ENCODE data around the gene NAIF1. TPM values are rescaled to one million over a fixed set of nuclear protein-coding genes. Genes with fewer than 3 reads are reported as not detected.
"Not testable (repeated sequence)": the region's sequence is repeated elsewhere in the genome, so short reads cannot be mapped to it uniquely, and the experiment has no call there.

The NAIF1 gene
- 6.5 and 12.5 TPM in 2 replicates for total RNA-seq

GRCh38 chr9:128066713-128067644, at the start of gene NAIF1:
Gene NAIF1, minus strand, starts transcription at chr9:128067320. Its CDS starts 219 bp downstream, at chr9:128067101.
- peak; percentile 100 for DNase-seq (ENCODE audit: low read depth in 2 of 2)

- DNase-seq (ENCODE audit: low read depth in 2 of 2), result no peak
Observed at GRCh38 chr9:128116104-128117083, 49.3 kb upstream of the NAIF1 start.

- no peak for DNase-seq (ENCODE audit: low read depth in 2 of 2)
Observed at GRCh38 chr9:128115187-128116103, 48.3 kb upstream of the NAIF1 start.

GRCh38 chr9:128114326-128115186, 47.4 kb upstream of the NAIF1 start:
- no peak for DNase-seq (ENCODE audit: low read depth in 2 of 2)

GRCh38 chr9:128113526-128114325, 46.6 kb upstream of the NAIF1 start:
- no peak for DNase-seq (ENCODE audit: low read depth in 2 of 2)

GRCh38 chr9:128111726-128112125, 44.6 kb upstream of the NAIF1 start:
- not testable (repeated sequence) for DNase-seq (ENCODE audit: low read depth in 2 of 2)

GRCh38 chr9:128109050-128109709, 42.1 kb upstream of the NAIF1 start:
- DNase-seq (ENCODE audit: low read depth in 2 of 2), result no peak

- no peak for DNase-seq (ENCODE audit: low read depth in 2 of 2)
Observed at GRCh38 chr9:128108269-128109049, 41.3 kb upstream of the NAIF1 start.

GRCh38 chr9:128107468-128108268, 40.5 kb upstream of the NAIF1 start:
- no peak for DNase-seq (ENCODE audit: low read depth in 2 of 2)

- no peak for DNase-seq (ENCODE audit: low read depth in 2 of 2)
Observed at GRCh38 chr9:128106940-128107467, 39.9 kb upstream of the NAIF1 start.

GRCh38 chr9:128106181-128106939, 39.2 kb upstream of the NAIF1 start:
- no peak for DNase-seq (ENCODE audit: low read depth in 2 of 2)

GRCh38 chr9:128105538-128106175, 38.5 kb upstream of the NAIF1 start:
- no peak for DNase-seq (ENCODE audit: low read depth in 2 of 2)

- peak; percentile 44 to 59 for DNase-seq (ENCODE audit: low read depth in 2 of 2)
Observed at GRCh38 chr9:128104171-128104618, 37.1 kb upstream of the NAIF1 start.

GRCh38 chr9:128103589-128103962, 36.5 kb upstream of the NAIF1 start:
- no peak for DNase-seq (ENCODE audit: low read depth in 2 of 2)

- DNase-seq (ENCODE audit: low read depth in 2 of 2), result no peak
Observed at GRCh38 chr9:128102861-128103588, 35.9 kb upstream of the NAIF1 start.
